Measurements from ENCODE around the gene LRRN2. TPM values are rescaled to one million over a fixed set of nuclear protein-coding genes. Genes with fewer than 3 reads are reported as not detected.

Gene LRRN2
- total and polyA plus RNA-seq, 9 of the 15 experiments (the other 6 are each of a cell fraction or from before 2014, with no cell fraction given): 0.05 TPM; not detected in 8

- TF ChIP-seq ARID4B (CRISPR knock-in tag; IDR thresholded peaks at IDR 0.05): peak; percentile 53; the same call in 1 of the 2 replicates
- TF ChIP-seq ZFP36 (IDR thresholded peaks at IDR 0.05; ENCODE audit: low read depth, low read length, partially characterized antibody): peak; percentile 58
- 0 out of 2 replicates have a peak, but pooled peaks have one; percentile 47 for TF ChIP-seq RERE (CRISPR knock-in tag; IDR thresholded peaks at IDR 0.05; ENCODE audit: borderline replicate concordance)
- TF ChIP-seq SMC3 (conservative IDR thresholded peaks at IDR 0.05; ENCODE audit: insufficient read depth, low read depth, low read length): peak; percentile 46; the same call in 1 of the 2 replicates
- peak; percentile 68; the same call in 1 of the 2 replicates for TF ChIP-seq BCOR (IDR thresholded peaks at IDR 0.05)
- 0 out of 2 replicates have a peak, but pooled peaks have one; percentile 29 for TF ChIP-seq CXXC5 (CRISPR knock-in tag; IDR thresholded peaks at IDR 0.05)
- peak in 1 of 2 experiments; percentile 9; a peak in 1 of 4 replicates for TF ChIP-seq SRF (CRISPR knock-in tag; IDR thresholded peaks at IDR 0.05)
- peak; percentile 56; the same call in 1 of the 2 replicates for TF ChIP-seq KAT7 (CRISPR knock-in tag; IDR thresholded peaks at IDR 0.05; ENCODE audit: borderline replicate concordance)
- 0 out of 2 replicates have a peak, but pooled peaks have one; percentile 28 for TF ChIP-seq XRCC5 (IDR thresholded peaks at IDR 0.05; ENCODE audit: low read depth, low read length)
Observed at GRCh38 chr1:204623894-204624361, 61.6 kb downstream of the LRRN2 start (continued).

Measured in K562 (cell line).